OCI-LY1 (cell line): ENCODE measurements around the gene ULK4.

Experiments used
- H2AFZ ChIP-seq: fragments of 200-600 bp; sonication (generic), shearing (Covaris generic); 2 replicates; pipeline ENCODE4 v1.6.0; 2014; ENCODE audit warnings: antibody characterized with exemption, mild to moderate bottlenecking, low read length
- H3F3A ChIP-seq: fragments of 200-600 bp; sonication (generic), shearing (Covaris generic); 2 replicates; pipeline ENCODE4 v1.6.0; 2014; ENCODE audit warnings: mild to moderate bottlenecking, antibody characterized with exemption, low read length, moderate library complexity; ENCODE audit not compliant: insufficient read depth
- H3K27ac ChIP-seq: fragments of 200-600 bp; sonication (generic); 2 replicates; pipeline ENCODE4 v1.5.1; 2014; ENCODE audit warnings: low read length, mixed run types, mild to moderate bottlenecking, low read depth; ENCODE audit not compliant: poor library complexity, severe bottlenecking
- H3K27me3 ChIP-seq: fragments of 200-600 bp; sonication (generic); 2 replicates; pipeline ENCODE4 v1.6.0; 2014; ENCODE audit warnings: antibody characterized with exemption, mild to moderate bottlenecking, low read length, moderate library complexity; ENCODE audit not compliant: insufficient read depth
- H3K36me3 ChIP-seq: fragments of 200-600 bp; sonication (generic); 2 replicates; pipeline ENCODE4 v1.6.1; 2014; ENCODE audit warnings: mild to moderate bottlenecking, antibody characterized with exemption, low read length, moderate library complexity, mixed read lengths; ENCODE audit not compliant: insufficient read depth
- H3K4me1 ChIP-seq: fragments of 200-600 bp; sonication (generic); 2 replicates; pipeline ENCODE4 v1.5.1; 2014; ENCODE audit warnings: mild to moderate bottlenecking, low read length, moderate library complexity; ENCODE audit not compliant: insufficient read depth, severe bottlenecking
- H3K4me2 ChIP-seq: fragments of 200-600 bp; sonication (generic), shearing (Covaris generic); 2 replicates; pipeline ENCODE4 v1.6.1; 2014; ENCODE audit warnings: low read length
- H3K4me3 ChIP-seq: fragments of 200-600 bp; sonication (generic); 2 replicates; pipeline ENCODE4 v1.5.1; 2014; ENCODE audit warnings: low read length, low read depth, mild to moderate bottlenecking, mixed read lengths; ENCODE audit not compliant: poor library complexity, severe bottlenecking
- H3K79me2 ChIP-seq: fragments of 200-600 bp; shearing (Covaris generic); 2 replicates; pipeline ENCODE4 v1.6.1; 2016; ENCODE audit warnings: mixed run types, low read length, mixed read lengths; ENCODE audit not compliant: insufficient read depth
- H3K9ac ChIP-seq: fragments of 200-600 bp; sonication (generic), shearing (Covaris generic); 2 replicates; pipeline ENCODE4 v1.6.1; 2014; ENCODE audit warnings: mild to moderate bottlenecking, low read length, mixed read lengths
- H3K9me2 ChIP-seq: fragments of 200-600 bp; sonication (generic), shearing (Covaris generic); 2 replicates; pipeline ENCODE4 v1.6.1; 2014; ENCODE audit warnings: low read depth, mild to moderate bottlenecking, low read length, mixed read lengths
- H3K9me3 ChIP-seq: fragments of 200-600 bp; shearing (Covaris generic); 2 replicates; pipeline ENCODE4 v1.6.1; 2014; ENCODE audit warnings: low read length, mixed read lengths
- H4K20me1 ChIP-seq: fragments of 200-600 bp; sonication (generic), shearing (Covaris generic); 2 replicates; pipeline ENCODE4 v1.6.0; 2016; ENCODE audit warnings: mild to moderate bottlenecking, low read length; ENCODE audit not compliant: insufficient read depth
- EZH2 ChIP-seq: fragments of 200-600 bp; sonication (generic), shearing (Covaris generic); IDR thresholded peaks from 2 replicates; pipeline ENCODE4 v1.8.0; 2017; ENCODE audit warnings: borderline replicate concordance, mixed run types, mild to moderate bottlenecking, antibody characterized with exemption, low read length, moderate library complexity, mixed read lengths
- TF ChIP-seq, protein P1 (sequence below): fragments of 200-600 bp; sonication (generic), shearing (Covaris generic); IDR thresholded peaks from 2 replicates; pipeline ENCODE4 v1.5.1; 2017; ENCODE audit warnings: mild to moderate bottlenecking, antibody characterized with exemption, low read length, moderate library complexity, mixed read lengths

ULK4 gene

DNA sequence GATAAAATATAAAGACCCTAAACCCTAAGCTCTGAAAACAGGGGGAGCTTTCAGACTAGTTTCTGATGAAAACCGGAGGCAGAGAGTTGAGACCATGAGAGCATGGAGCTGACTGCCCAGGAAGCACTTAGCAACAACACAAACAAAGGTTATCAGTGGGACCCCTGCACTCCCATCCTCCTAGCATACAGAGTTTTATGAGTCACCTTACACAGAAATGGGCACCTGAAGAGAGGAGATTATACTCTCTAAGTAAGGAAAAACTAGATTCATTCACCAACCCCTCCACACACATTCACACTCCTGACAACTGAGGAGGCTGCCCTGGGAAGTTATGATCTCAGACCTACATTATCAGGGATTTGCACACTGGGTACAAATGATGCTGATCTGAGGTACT lies 261.7 kb downstream of the ULK4 start:
- no peak for TF ChIP-seq EZH2
- TF ChIP-seq, protein P1, sequence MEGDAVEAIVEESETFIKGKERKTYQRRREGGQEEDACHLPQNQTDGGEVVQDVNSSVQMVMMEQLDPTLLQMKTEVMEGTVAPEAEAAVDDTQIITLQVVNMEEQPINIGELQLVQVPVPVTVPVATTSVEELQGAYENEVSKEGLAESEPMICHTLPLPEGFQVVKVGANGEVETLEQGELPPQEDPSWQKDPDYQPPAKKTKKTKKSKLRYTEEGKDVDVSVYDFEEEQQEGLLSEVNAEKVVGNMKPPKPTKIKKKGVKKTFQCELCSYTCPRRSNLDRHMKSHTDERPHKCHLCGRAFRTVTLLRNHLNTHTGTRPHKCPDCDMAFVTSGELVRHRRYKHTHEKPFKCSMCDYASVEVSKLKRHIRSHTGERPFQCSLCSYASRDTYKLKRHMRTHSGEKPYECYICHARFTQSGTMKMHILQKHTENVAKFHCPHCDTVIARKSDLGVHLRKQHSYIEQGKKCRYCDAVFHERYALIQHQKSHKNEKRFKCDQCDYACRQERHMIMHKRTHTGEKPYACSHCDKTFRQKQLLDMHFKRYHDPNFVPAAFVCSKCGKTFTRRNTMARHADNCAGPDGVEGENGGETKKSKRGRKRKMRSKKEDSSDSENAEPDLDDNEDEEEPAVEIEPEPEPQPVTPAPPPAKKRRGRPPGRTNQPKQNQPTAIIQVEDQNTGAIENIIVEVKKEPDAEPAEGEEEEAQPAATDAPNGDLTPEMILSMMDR, result no peak

DNA sequence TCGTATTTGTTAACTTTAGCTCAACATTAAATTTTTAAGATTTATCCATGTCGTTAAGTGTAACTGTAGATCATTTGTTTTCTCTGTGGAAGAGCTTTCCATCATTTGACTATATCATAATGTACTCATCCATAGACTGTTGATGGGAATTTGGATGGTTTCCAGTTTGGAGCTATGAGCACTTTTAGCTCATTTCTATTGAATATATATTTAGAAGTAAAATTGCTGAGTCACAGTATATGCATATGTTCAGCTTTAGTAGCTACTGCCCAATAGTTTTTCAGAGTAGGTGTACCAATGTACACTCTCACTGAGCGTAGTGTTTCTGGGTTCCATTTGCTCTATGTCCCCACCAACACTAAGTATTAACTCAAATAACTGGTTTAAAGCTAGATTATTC lies 263.0 kb downstream of the ULK4 start:
- Histone ChIP-seq H3K36me3 (no peaks in the 10 kb centered on the region), H4K20me1 (no peaks in the 10 kb centered on the region), H2AFZ (no peak overlapping the region), H3K4me1 (no peaks in the 10 kb centered on the region), H3K9me3 (no peaks in the 10 kb centered on the region), H3K4me3 (no peak overlapping the region), H3F3A (no peaks in the 10 kb centered on the region), H3K79me2 (no peaks in the 10 kb centered on the region), H3K27ac (no peak overlapping the region), H3K27me3 (no peaks in the 10 kb centered on the region), H3K9ac (no peak overlapping the region), H3K4me2 (no peak overlapping the region), H3K9me2 (no peaks in the 10 kb centered on the region)
- TF ChIP-seq EZH2, result no peak
- TF ChIP-seq, protein P1, result no peak

More for the DNA sequence above, 261.7 kb downstream of the ULK4 start:
- Histone ChIP-seq H3K27ac (no peak overlapping the region), H3K36me3 (no peaks in the 10 kb centered on the region), H3K4me3 (no peak overlapping the region), H3F3A (no peaks in the 10 kb centered on the region), H3K9me2 (no peaks in the 10 kb centered on the region), H2AFZ (no peak overlapping the region), H3K9ac (no peak overlapping the region), H4K20me1 (no peaks in the 10 kb centered on the region), H3K9me3 (no peaks in the 10 kb centered on the region), H3K79me2 (no peaks in the 10 kb centered on the region), H3K27me3 (no peaks in the 10 kb centered on the region), H3K4me1 (no peaks in the 10 kb centered on the region), H3K4me2 (no peak overlapping the region)

DNA sequence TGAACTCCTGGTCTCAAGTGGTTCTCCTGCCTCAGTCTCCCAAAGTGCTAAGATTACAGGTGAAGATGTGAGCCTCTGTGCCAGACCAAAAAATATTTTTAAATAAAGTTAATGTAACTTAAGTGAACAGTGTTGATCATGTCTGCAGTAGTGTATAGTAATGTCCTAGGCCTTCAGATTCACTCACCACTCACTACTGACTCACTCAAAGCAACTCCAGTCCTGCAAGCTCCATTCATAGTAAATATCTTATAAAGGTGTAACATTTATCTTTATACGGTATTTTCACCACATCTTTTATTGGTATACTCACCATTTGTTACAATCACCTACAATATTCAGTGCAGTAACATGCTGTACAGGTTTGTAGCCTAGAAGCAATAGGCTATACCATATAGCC lies 264.2 kb downstream of the ULK4 start:
- no peaks in the 10 kb centered on the region for H3K9me2 ChIP-seq
- H3K4me1 ChIP-seq, result no peaks in the 10 kb centered on the region
- no peaks in the 10 kb centered on the region for H3K79me2 ChIP-seq
- no peaks in the 10 kb centered on the region for H3K27me3 ChIP-seq
- no peak overlapping the region for H3K4me3 ChIP-seq
- H3K27ac ChIP-seq, result no peak overlapping the region
- no peaks in the 10 kb centered on the region for H3K9me3 ChIP-seq
- no peaks in the 10 kb centered on the region for H4K20me1 ChIP-seq
- no peaks in the 10 kb centered on the region for H3F3A ChIP-seq
- H3K36me3 ChIP-seq, result no peaks in the 10 kb centered on the region
- TF ChIP-seq, protein P1, result no peak
- no peak for TF ChIP-seq EZH2
- no peak overlapping the region for H2AFZ ChIP-seq
- no peak overlapping the region for H3K9ac ChIP-seq
- no peak overlapping the region for H3K4me2 ChIP-seq
